ENCODE measurements around the gene KBTBD4.

The KBTBD4 gene

GRCh38 chr11:47592970-47593369 lies 14.2 kb upstream of the KBTBD4 start:
- no peak overlapping the region for H3K4me3 ChIP-seq (ENCODE audit: low read length)
- TF ChIP-seq, protein P1, sequence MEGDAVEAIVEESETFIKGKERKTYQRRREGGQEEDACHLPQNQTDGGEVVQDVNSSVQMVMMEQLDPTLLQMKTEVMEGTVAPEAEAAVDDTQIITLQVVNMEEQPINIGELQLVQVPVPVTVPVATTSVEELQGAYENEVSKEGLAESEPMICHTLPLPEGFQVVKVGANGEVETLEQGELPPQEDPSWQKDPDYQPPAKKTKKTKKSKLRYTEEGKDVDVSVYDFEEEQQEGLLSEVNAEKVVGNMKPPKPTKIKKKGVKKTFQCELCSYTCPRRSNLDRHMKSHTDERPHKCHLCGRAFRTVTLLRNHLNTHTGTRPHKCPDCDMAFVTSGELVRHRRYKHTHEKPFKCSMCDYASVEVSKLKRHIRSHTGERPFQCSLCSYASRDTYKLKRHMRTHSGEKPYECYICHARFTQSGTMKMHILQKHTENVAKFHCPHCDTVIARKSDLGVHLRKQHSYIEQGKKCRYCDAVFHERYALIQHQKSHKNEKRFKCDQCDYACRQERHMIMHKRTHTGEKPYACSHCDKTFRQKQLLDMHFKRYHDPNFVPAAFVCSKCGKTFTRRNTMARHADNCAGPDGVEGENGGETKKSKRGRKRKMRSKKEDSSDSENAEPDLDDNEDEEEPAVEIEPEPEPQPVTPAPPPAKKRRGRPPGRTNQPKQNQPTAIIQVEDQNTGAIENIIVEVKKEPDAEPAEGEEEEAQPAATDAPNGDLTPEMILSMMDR (IDR thresholded peaks at IDR 0.05; ENCODE audit: insufficient read depth, low read depth, low read length, missing control alignments), result no peak

DNA sequence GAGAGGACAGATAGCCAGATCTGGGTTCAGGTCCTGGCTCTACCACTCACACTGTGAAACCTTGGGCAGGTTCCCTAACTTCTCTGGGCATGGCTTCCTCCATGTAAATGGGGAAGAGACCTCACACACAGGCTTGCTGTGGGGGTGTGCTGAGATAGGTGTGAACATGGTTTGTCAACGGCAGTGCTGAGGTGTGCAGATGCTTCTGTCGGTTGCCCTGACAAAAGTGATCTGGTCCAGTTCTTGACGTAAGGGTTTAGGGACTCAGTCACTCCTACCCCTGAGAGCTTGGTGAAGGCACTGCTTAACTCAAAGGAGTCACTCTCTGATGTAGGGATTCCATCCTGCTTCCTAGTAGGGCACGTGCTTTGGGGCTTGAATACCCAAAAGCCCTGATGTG lies 13.5 kb upstream of the KBTBD4 start:
- TF ChIP-seq, protein P1 (IDR thresholded peaks at IDR 0.05; ENCODE audit: insufficient read depth, low read depth, low read length, missing control alignments), result no peak
- no peak for DNase-seq (ENCODE audit: low read depth)
- no peak overlapping the region for H3K4me3 ChIP-seq (ENCODE audit: low read length)

More at GRCh38 chr11:47592970-47593369, 14.2 kb upstream of the KBTBD4 start:
- no peak for DNase-seq (ENCODE audit: low read depth)

- TF ChIP-seq, protein P1 (IDR thresholded peaks at IDR 0.05; ENCODE audit: insufficient read depth, low read depth, low read length, missing control alignments), result no peak
- no peak overlapping the region for H3K4me3 ChIP-seq (ENCODE audit: low read length)
- no peak for DNase-seq (ENCODE audit: low read depth)
Observed at GRCh38 chr11:47591764-47592163, 13.0 kb upstream of the KBTBD4 start.

DNA sequence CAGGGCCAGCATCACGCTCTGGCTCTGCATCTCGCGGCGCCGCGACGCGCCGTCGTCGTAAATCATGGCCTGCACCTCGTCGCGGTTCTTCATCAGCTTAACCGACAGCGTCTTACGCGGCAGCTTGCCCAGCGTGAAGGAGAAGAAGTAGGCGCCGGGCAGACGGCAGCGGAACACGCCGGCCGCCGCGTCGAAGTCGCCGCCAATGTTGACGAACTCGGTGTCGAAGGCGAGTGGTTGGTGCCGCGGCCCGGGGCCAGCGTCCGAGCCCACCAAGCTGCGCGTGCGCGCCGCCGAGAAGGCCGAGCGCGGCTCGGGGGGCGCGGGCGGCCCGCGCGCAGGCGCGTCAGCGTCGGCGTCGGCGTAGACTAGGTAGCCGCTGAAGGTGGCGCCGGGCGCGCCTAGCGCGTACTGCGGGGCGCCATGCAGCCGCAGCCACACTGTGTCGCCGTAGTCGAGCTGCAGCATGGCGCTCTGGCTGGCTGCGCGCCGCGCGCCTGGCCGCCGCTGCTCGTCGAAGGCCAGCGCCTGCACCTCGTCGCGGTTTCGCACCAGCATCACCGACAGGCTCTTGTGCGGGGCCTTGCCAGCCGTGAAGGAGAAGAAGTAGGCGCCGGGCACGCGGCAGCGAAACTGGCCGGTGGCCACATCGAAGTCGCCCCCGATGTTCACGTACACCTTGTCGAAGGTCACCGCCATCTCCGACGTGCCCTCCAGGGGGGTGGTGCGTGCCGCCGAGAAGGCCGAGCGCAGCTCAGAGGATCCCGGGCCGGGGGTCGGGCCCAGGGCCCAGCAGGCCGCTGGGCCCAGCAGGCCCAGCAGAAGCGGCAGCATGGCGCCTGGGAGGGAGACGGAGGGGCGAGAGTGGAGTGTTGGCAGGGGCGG lies 11.4 kb upstream of the KBTBD4 start:
- TF ChIP-seq, protein P1 (IDR thresholded peaks at IDR 0.05; ENCODE audit: insufficient read depth, low read depth, low read length, missing control alignments), result no peak
- H3K4me3 ChIP-seq (ENCODE audit: low read length), result peak overlapping the region; percentile 26
- no peak for DNase-seq (ENCODE audit: low read depth)

- no peak for DNase-seq (ENCODE audit: low read depth)
- TF ChIP-seq, protein P1 (IDR thresholded peaks at IDR 0.05; ENCODE audit: insufficient read depth, low read depth, low read length, missing control alignments), result no peak
- H3K4me3 ChIP-seq (ENCODE audit: low read length), result peak overlapping the region; percentile 26
Observed at GRCh38 chr11:47589584-47589976, 10.8 kb upstream of the KBTBD4 start.

- no peak for DNase-seq (ENCODE audit: low read depth)
- no peak overlapping the region for H3K4me3 ChIP-seq (ENCODE audit: low read length)
- TF ChIP-seq, protein P1 (IDR thresholded peaks at IDR 0.05; ENCODE audit: insufficient read depth, low read depth, low read length, missing control alignments), result no peak
Observed at GRCh38 chr11:47589118-47589517, 10.3 kb upstream of the KBTBD4 start.
